Right lobe of liver (tissue), 6 donors: ENCODE results near the gene SEPTIN2. TPM values are rescaled to one million over a fixed set of nuclear protein-coding genes. Genes with fewer than 3 reads are reported as not detected.

ENCODE experiments used
- ATAC-seq, 4 donors: fragments of 200-7000 bp; cut with Tn5 transposase; one replicate each; pipeline ENCODE4 v1.9.1; 2020; ENCODE audit warnings: mild to moderate bottlenecking in 4 of 4, moderate library complexity in 4 of 4
- DNase-seq, 3 donors: peaks; one replicate each; pipeline ENCODE4 v3.0.0-alpha.2; 2020
- H3K27ac ChIP-seq, 3 donors: fragments of 200-600 bp; one replicate each; pipeline ENCODE4 v1.8.0; 2022
- H3K27me3 ChIP-seq, 2 donors: fragments of 200-600 bp; one replicate each; pipeline ENCODE4 v1.8.0; 2022
- H3K36me3 ChIP-seq, 4 donors: fragments of 200-600 bp; sonication (generic) in 1 of 4; one replicate each; pipeline versions ENCODE4 v1.5.1 to v1.8.0; 2017 to 2022; ENCODE audit warnings: control low read depth in 1 of 4
- H3K4me1 ChIP-seq, 4 donors: fragments of 200-600 bp; sonication (generic) in 1 of 4; one replicate each; pipeline versions ENCODE4 v1.5.1 to v1.8.0; 2017 to 2022; ENCODE audit warnings: control low read depth in 1 of 4
- H3K4me3 ChIP-seq, 3 donors: fragments of 200-600 bp; one replicate each; pipeline ENCODE4 v1.8.0; 2022
- H3K9me3 ChIP-seq, 4 donors: fragments of 200-600 bp; sonication (generic) in 1 of 4; one replicate each; pipeline versions ENCODE4 v1.5.1 to v1.8.0; 2017 to 2022; ENCODE audit warnings: control low read depth in 1 of 4
- POLR2A ChIP-seq: fragments of 450-650 bp; IDR thresholded peaks from one replicate; pipeline ENCODE4 v1.6.1; 2017; ENCODE audit warnings: antibody characterized with exemption, mild to moderate bottlenecking
- WGBS: methylation state at CpG from one replicate; pipeline ENCODE4 v1.1.6; 2018; ENCODE audit warnings: low coverage, low lambda C conversion rate; ENCODE audit not compliant: insufficient coverage; ENCODE audit errors: missing lambda C conversion rate; 5-methylcytosine and 5-hydroxymethylcytosine counted together
- intact Hi-C, 2 donors: fragments of 100-400 bp; cut with DNase I; formaldehyde crosslinking; loops; one replicate each; pipeline versions ENCODE4 v1.11.2 to v1.14.1; 2022
- total RNA-seq, 6 experiments: library from RNA; depleted of rRNA in 2 of 6; stranded (reverse); fragments of >200 nt in 2 of 6; fragmentation: NEBNext Ultra II Directional in 3 of 6; extraction: Animal tissue kit (Norgen Biotek cat#: 25700) in 3 of 6; gene quantifications; one replicate each; pipeline versions ENCODE4 v1.1.0 to v1.2.4, GENCODE V29; 2016 to 2023
- TF ChIP-seq, protein P1 (sequence below), 4 donors: fragments of 200-600 bp in 3 of 4; fragments of 450-650 bp in 1 of 4; IDR thresholded peaks; one replicate each; pipeline versions ENCODE4 v1.5.1 to v1.8.0; 2016 to 2022; ENCODE audit warnings: antibody characterized with exemption in 4 of 4, mild to moderate bottlenecking in 2 of 4
- donor health status: DM: no; HTN: yes; CAD: no.
- donor health status: DM: no; HTN: no; CAD: no.
- donor health status: DM: no; HTN: no; CAD: no.
- donor health status: DM: no; HTN: yes; CAD: no.
- donor health status: DM: no; HTN: yes; CAD: no.

The SEPTIN2 gene
- total RNA-seq, 6 experiments from 2014 or later = 66.6 to 97.9 (median 86.2) TPM

DNA sequence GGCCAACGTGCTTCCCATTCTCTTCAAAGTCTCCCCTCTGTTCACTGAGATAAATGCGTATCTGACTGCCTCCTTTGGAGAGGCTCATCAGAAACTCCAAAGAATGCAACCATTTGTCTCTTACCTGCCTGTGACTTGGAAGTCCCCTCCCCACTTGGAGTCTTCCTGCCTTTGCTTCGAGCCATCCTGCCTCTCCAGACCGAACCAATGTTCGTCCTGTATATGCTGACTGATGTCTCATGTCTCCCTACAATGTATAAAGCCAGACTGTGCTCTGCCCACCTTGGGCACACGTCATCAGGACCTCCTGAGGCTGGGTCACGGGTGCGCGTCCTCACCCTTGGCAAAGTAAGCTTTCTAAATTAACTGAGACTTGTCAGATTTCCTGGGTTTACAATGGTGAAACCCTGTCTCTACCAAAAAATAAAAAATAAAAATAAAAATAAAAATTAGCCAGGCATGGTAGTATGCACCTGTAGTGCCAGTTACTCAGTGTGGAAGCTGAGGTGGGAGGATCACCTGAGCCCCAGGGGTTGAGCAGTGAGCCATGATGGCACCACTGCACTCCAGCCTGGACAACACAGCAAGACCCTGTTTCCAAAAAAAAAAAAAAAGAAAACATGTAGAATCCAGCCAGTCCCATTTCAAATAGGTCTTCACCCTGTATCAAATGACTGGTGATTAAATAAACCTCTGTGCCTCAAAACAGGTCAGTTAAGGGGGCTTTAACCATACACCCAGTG is 29.2 kb upstream of the SEPTIN2 start:
- DNase-seq (no peak), ATAC-seq (no peak)
- peak overlapping the region in 1 of 3 donors; percentile 74 for H3K27ac ChIP-seq
- intact Hi-C loops = no loop called here
- peaks cover 0 to 26% (median 10%) of the 10 kb centered on the region in 4 donors for H3K4me1 ChIP-seq
- TF ChIP-seq, protein P1, sequence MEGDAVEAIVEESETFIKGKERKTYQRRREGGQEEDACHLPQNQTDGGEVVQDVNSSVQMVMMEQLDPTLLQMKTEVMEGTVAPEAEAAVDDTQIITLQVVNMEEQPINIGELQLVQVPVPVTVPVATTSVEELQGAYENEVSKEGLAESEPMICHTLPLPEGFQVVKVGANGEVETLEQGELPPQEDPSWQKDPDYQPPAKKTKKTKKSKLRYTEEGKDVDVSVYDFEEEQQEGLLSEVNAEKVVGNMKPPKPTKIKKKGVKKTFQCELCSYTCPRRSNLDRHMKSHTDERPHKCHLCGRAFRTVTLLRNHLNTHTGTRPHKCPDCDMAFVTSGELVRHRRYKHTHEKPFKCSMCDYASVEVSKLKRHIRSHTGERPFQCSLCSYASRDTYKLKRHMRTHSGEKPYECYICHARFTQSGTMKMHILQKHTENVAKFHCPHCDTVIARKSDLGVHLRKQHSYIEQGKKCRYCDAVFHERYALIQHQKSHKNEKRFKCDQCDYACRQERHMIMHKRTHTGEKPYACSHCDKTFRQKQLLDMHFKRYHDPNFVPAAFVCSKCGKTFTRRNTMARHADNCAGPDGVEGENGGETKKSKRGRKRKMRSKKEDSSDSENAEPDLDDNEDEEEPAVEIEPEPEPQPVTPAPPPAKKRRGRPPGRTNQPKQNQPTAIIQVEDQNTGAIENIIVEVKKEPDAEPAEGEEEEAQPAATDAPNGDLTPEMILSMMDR (IDR thresholded peaks at IDR 0.05) = no peak
- no peak for TF ChIP-seq POLR2A
- H3K36me3 ChIP-seq = no peaks in the 10 kb centered on the region
- H3K4me3 ChIP-seq = no peak overlapping the region
- H3K9me3 ChIP-seq = no peaks in the 10 kb centered on the region
- H3K27me3 ChIP-seq = no peaks in the 10 kb centered on the region
- WGBS = 98% methylated on average over 6 of the region's 9 CpGs

DNA sequence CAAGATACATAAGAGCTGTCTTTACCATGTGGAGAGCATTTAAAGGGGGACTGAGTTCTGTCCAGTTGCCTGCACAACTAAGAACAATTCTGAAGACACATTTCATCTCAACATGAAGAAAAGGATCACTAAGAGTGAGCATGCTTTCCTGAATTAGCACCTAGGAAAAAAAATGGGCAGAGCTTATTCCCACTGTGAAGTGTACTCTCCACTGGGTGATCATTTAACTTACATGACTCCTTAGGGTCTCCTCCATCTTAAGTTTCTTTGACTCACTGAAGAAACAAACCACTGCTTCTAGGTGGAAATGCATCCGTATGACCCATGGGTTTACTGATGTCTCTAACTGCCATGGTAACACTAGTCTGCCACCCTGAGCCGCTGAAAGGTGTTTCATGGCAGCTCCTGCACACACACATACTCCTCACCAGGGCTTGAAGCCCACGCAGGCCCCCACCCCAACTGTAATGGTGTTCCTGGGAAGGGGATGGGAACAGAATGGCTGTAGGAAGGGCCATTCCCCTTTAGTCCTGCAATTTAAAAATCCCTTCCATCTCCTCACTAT is 27.3 kb upstream of the SEPTIN2 start:
- DNase-seq = no peak
- TF ChIP-seq POLR2A = no peak
- TF ChIP-seq, protein P1 (IDR thresholded peaks at IDR 0.05) = no peak
- Histone ChIP-seq H3K4me1 (peaks cover 0 to 29% (median 6%) of the 10 kb centered on the region in 4 donors), H3K27me3 (no peaks in the 10 kb centered on the region), H3K9me3 (no peaks in the 10 kb centered on the region), H3K4me3 (no peak overlapping the region), H3K27ac (no peak overlapping the region), H3K36me3 (no peaks in the 10 kb centered on the region)
- ATAC-seq = no peak
- intact Hi-C loops = no loop called here
- 95% methylated on average over 3 of the region's 3 CpGs for WGBS

DNA sequence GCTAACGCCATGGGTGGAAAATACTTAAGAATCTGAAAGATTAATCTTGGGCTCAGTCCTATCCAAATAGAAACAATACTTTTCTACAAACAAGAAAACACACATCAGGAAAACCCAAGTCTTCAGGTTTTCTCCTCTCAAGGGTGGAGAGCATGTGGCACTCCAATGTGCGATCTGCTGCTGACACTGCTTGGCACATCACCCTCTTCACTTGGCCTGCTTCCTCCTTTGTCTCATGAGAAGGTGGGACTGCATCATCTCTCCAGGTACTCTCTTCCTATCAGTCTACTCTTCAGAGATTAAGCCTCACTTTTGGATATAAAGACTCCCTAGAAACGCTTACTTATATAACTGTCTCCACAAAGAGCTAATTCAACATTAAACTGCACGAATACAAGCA is 26.7 kb upstream of the SEPTIN2 start:
- ATAC-seq (no peak), DNase-seq (no peak)
- intact Hi-C loops = no loop called here
- Histone ChIP-seq H3K36me3 (no peaks in the 10 kb centered on the region), H3K9me3 (no peaks in the 10 kb centered on the region), H3K27ac (no peak overlapping the region), H3K4me1 (peaks cover 0 to 34% (median 5%) of the 10 kb centered on the region in 4 donors), H3K27me3 (no peaks in the 10 kb centered on the region), H3K4me3 (no peak overlapping the region)
- TF ChIP-seq, protein P1 (IDR thresholded peaks at IDR 0.05) = no peak
- TF ChIP-seq POLR2A = no peak
- 78% methylated on average over 4 of the region's 4 CpGs for WGBS

DNA sequence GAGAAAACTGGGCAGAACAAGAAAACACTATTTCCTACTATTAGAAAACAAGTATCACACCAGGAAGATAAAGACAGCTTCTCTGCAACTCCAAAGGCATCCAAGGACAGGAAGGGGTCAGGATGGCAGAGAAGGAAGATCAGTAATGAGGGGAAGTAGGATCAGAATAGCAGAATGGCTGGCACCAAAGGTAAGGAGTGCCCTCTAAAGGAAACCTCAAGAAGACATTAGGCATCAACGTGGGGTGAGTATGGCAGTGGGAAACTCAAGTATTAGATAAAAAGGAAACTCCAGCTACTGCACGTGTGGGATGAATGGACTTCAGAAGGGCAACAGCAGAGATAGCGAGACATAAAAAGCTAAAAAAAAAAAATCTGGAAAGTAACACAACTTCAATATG is 26.1 kb upstream of the SEPTIN2 start:
- peaks cover 0 to 34% (median 3%) of the 10 kb centered on the region in 4 donors for H3K4me1 ChIP-seq

More for the DNA sequence above, 26.1 kb upstream of the SEPTIN2 start:
- intact Hi-C loops = no loop called here
- H3K9me3 ChIP-seq = no peaks in the 10 kb centered on the region
- H3K4me3 ChIP-seq = no peak overlapping the region
- ATAC-seq (no peak), DNase-seq (no peak)
- H3K27ac ChIP-seq = no peak overlapping the region
- WGBS = 41% methylated on average over 3 of the region's 3 CpGs
- no peak for TF ChIP-seq POLR2A
- TF ChIP-seq, protein P1 (IDR thresholded peaks at IDR 0.05) = no peak
- H3K27me3 ChIP-seq = no peaks in the 10 kb centered on the region
- H3K36me3 ChIP-seq = no peaks in the 10 kb centered on the region
